ENCODE measurements around the gene TBL1X. TPM values are rescaled to one million over a fixed set of nuclear protein-coding genes. Genes with fewer than 3 reads are reported as not detected.
A peak's percentile ranks its signal among the peaks of the same experiment; 100 is the strongest.

TBL1X gene
- total RNA-seq (61.3 and 65.1 TPM in 2 replicates), polyA plus RNA-seq (8.8 and 14.1 TPM in 2 replicates), polyA minus RNA-seq (25.5 and 34.1 TPM in 2 replicates)
- total RNA-seq (2013), result 13.6 TPM

GRCh38 chrX:9464435-9465371, at the start of gene TBL1X:
TBL1X (plus strand) TSS chrX:9465058; CDS start chrX:9653587, 188,529 bp downstream.
- intact Hi-C loops (cut with micrococcal nuclease), result loop anchor here (5.0 to 10.0 kb wide), 4 partner anchors 63 to 650 kb away; no protein-coding TSS in a partner anchor
- Histone ChIP-seq H3K4me1 (ENCODE audit: control insufficient read depth in 2 of 2, insufficient read depth in 2 of 2, low read length in 2 of 2) (peaks cover 33 to 43% of the 10 kb centered on the region in 2 donors), H3K79me2 (ENCODE audit: control insufficient read depth, insufficient read depth, low read length) (peaks cover 34% of the 10 kb centered on the region), H3K36me3 (replicated peaks in 1 of 2; ENCODE audit: control extremely low read depth in 1 of 2, control insufficient read depth in 1 of 2, extremely low read depth in 1 of 2, insufficient read depth in 2 of 2, low read length in 1 of 2) (no peaks in the 10 kb centered on the region), H3K9me3 (ENCODE audit: control extremely low read depth in 1 of 3, control insufficient read depth in 2 of 3, insufficient read depth in 1 of 3, low read length in 2 of 3) (no peaks in the 10 kb centered on the region), H4K20me1 (ENCODE audit: control insufficient read depth, insufficient read depth, low read length, poor library complexity, severe bottlenecking) (peaks cover 9% of the 10 kb centered on the region), H2AFZ (ENCODE audit: insufficient read depth, low read depth, low read length, poor library complexity, severe bottlenecking) (peak within 1 kb of the TSS; percentile 73), H3K4me3 (ENCODE audit: control extremely low read depth in 1 of 5, extremely low read depth in 1 of 5, insufficient read depth in 1 of 5, low read depth in 2 of 5, low read length in 4 of 5) (peak within 1 kb of the TSS in 4 of 5 experiments; percentile 60 to 73 (median 69)), H3K27me3 (replicated peaks in 1 of 4; ENCODE audit: control extremely low read depth in 1 of 4, control insufficient read depth in 3 of 4, insufficient read depth in 4 of 4, low read length in 3 of 4) (no peaks in the 10 kb centered on the region), H3K27ac (ENCODE audit: low read length in 2 of 2) (peak within 1 kb of the TSS; percentile 18 to 61), H3K9ac (ENCODE audit: low read length) (peak within 1 kb of the TSS; percentile 68), H3K4me2 (replicated peaks; ENCODE audit: low read depth, low read length, poor library complexity, severe bottlenecking) (peak within 1 kb of the TSS; percentile 85)
- DNase-seq (peak; percentile 65), ATAC-seq (ENCODE audit: low read depth) (peak; percentile 70)
- Mint-ChIP-seq H3K4me1 (peaks cover 45% of the 10 kb centered on the region), H3K9me3 (ENCODE audit: insufficient read depth) (no peaks in the 10 kb centered on the region), H3K4me3 (peak within 1 kb of the TSS; percentile 78), H3K27ac (peak within 1 kb of the TSS; percentile 77), H3K27me3 (no peaks in the 10 kb centered on the region)
- WGBS (ENCODE audit: insufficient coverage), result under 1% methylated on average over 77 of the region's 99 CpGs
- CTCF ChIA-PET, result no interaction called here
- POLR2A ChIA-PET, result interaction anchor here (1.4 kb wide), 1 partner anchor 123 kb away, joined by 6 read pairs; no protein-coding TSS in a partner anchor
- TF ChIP-seq EZH2 (IDR thresholded peaks at IDR 0.05; ENCODE audit: borderline replicate concordance, insufficient read depth, low read depth, low read length, poor library complexity, severe bottlenecking), result no peak
- TF ChIP-seq, protein P1, sequence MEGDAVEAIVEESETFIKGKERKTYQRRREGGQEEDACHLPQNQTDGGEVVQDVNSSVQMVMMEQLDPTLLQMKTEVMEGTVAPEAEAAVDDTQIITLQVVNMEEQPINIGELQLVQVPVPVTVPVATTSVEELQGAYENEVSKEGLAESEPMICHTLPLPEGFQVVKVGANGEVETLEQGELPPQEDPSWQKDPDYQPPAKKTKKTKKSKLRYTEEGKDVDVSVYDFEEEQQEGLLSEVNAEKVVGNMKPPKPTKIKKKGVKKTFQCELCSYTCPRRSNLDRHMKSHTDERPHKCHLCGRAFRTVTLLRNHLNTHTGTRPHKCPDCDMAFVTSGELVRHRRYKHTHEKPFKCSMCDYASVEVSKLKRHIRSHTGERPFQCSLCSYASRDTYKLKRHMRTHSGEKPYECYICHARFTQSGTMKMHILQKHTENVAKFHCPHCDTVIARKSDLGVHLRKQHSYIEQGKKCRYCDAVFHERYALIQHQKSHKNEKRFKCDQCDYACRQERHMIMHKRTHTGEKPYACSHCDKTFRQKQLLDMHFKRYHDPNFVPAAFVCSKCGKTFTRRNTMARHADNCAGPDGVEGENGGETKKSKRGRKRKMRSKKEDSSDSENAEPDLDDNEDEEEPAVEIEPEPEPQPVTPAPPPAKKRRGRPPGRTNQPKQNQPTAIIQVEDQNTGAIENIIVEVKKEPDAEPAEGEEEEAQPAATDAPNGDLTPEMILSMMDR (IDR thresholded peaks at IDR 0.05), result no peak

All from B cell (primary cell).